OCI-LY7 (cell line): ENCODE data around the gene MSN.

ENCODE experiments used
- CTCF ChIP-seq: fragments of 200-600 bp; sonication (generic); conservative IDR thresholded peaks from 2 replicates; pipeline ENCODE4 v1.5.1; 2014; ENCODE audit warnings: mild to moderate bottlenecking, antibody characterized with exemption, low read length, moderate library complexity, mixed read lengths
- EZH2phosphoT487 ChIP-seq: fragments of 200-600 bp; sonication (generic); IDR thresholded peaks from 2 replicates; pipeline ENCODE4 v1.6.1; 2018; ENCODE audit warnings: low read depth, borderline replicate concordance, mild to moderate bottlenecking, mixed run types, antibody characterized with exemption, low read length, moderate library complexity, mixed read lengths

- TF ChIP-seq CTCF (no peak), EZH2phosphoT487 (no peak)
Observed at GRCh38 chrX:65755786-65756185, 88.3 kb downstream of the MSN start.
